ENCODE measurements around the gene GRM7. TPM values are rescaled to one million over a fixed set of nuclear protein-coding genes. Genes with fewer than 3 reads are reported as not detected.

The GRM7 gene
- total RNA-seq, 4 donors from 2014 or later: 0.40 TPM; not detected in 3

DNA sequence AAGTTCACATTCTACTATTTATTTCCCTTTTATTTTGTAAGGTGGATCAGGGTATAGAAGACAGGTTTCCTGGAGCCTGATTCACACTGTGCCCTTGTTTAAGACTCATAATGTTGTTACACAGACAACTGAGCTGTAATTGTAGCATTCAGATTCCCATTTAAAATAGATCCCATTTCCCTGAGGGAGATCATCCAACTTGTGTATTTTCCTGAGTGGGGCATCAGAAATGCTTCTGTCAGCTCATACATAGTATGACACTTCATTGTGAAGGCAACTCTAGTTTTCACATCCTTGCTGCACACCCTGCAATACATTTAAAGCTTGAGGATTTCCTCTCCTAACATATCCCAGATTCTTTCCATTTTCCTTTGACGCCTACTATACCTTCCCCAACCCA, 659.7 kb downstream of the GRM7 start:
- Histone ChIP-seq H3K4me1 (no peaks in the 10 kb centered on the region), H3K27me3 (no peaks in the 10 kb centered on the region), H3K9me3 (no peaks in the 10 kb centered on the region), H3K27ac (no peak overlapping the region), H3K4me3 (no peak overlapping the region), H3K36me3 (no peaks in the 10 kb centered on the region)
- DNase-seq: no peak
- TF ChIP-seq POLR2A (IDR thresholded peaks at IDR 0.05): no peak
- TF ChIP-seq, protein P1, sequence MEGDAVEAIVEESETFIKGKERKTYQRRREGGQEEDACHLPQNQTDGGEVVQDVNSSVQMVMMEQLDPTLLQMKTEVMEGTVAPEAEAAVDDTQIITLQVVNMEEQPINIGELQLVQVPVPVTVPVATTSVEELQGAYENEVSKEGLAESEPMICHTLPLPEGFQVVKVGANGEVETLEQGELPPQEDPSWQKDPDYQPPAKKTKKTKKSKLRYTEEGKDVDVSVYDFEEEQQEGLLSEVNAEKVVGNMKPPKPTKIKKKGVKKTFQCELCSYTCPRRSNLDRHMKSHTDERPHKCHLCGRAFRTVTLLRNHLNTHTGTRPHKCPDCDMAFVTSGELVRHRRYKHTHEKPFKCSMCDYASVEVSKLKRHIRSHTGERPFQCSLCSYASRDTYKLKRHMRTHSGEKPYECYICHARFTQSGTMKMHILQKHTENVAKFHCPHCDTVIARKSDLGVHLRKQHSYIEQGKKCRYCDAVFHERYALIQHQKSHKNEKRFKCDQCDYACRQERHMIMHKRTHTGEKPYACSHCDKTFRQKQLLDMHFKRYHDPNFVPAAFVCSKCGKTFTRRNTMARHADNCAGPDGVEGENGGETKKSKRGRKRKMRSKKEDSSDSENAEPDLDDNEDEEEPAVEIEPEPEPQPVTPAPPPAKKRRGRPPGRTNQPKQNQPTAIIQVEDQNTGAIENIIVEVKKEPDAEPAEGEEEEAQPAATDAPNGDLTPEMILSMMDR (IDR thresholded peaks at IDR 0.05): no peak

DNA sequence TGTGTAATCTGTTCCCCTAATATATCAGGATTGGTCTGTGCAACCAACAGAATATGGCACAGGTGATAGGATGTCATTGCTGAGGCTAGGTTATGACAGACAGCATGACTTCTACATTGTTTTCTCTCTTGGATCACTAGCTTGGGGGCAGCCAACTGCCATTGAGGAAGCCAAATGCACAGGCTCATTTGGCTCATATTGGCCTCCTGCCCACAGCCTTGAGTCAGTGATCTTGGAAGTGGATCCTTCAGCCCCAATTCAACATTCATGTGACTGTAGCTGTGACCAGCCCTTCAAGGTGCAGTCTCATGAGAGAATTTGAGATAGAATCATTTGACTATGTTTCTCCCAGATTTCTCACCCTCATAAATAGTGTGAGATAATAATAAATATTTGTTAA, 675.6 kb downstream of the GRM7 start:
- Histone ChIP-seq H3K4me1 (no peaks in the 10 kb centered on the region), H3K27ac (no peak overlapping the region), H3K4me3 (no peak overlapping the region), H3K9me3 (no peaks in the 10 kb centered on the region), H3K36me3 (no peaks in the 10 kb centered on the region), H3K27me3 (no peaks in the 10 kb centered on the region)
- no peak for TF ChIP-seq POLR2A (IDR thresholded peaks at IDR 0.05)
- TF ChIP-seq, protein P1 (IDR thresholded peaks at IDR 0.05): no peak
- no peak for DNase-seq

- H3K27ac ChIP-seq: no peak overlapping the region
- H3K27me3 ChIP-seq: no peaks in the 10 kb centered on the region
- H3K4me3 ChIP-seq: no peak overlapping the region
- H3K36me3 ChIP-seq: no peaks in the 10 kb centered on the region
- no peaks in the 10 kb centered on the region for H3K4me1 ChIP-seq
- DNase-seq: no peak
- no peak for TF ChIP-seq POLR2A (IDR thresholded peaks at IDR 0.05)
- TF ChIP-seq, protein P1 (IDR thresholded peaks at IDR 0.05): no peak
- H3K9me3 ChIP-seq: no peaks in the 10 kb centered on the region
Measured at GRCh38 chr3:7536921-7537320, 676.0 kb downstream of the GRM7 start.

- no peak for TF ChIP-seq POLR2A (IDR thresholded peaks at IDR 0.05)
- TF ChIP-seq, protein P1 (IDR thresholded peaks at IDR 0.05): no peak
- no peaks in the 10 kb centered on the region for H3K4me1 ChIP-seq
- H3K9me3 ChIP-seq: no peaks in the 10 kb centered on the region
- H3K4me3 ChIP-seq: no peak overlapping the region
- no peaks in the 10 kb centered on the region for H3K36me3 ChIP-seq
- DNase-seq: no peak
- H3K27ac ChIP-seq: no peak overlapping the region
- no peaks in the 10 kb centered on the region for H3K27me3 ChIP-seq
Measured at GRCh38 chr3:7543294-7543880, 682.5 kb downstream of the GRM7 start.

DNA sequence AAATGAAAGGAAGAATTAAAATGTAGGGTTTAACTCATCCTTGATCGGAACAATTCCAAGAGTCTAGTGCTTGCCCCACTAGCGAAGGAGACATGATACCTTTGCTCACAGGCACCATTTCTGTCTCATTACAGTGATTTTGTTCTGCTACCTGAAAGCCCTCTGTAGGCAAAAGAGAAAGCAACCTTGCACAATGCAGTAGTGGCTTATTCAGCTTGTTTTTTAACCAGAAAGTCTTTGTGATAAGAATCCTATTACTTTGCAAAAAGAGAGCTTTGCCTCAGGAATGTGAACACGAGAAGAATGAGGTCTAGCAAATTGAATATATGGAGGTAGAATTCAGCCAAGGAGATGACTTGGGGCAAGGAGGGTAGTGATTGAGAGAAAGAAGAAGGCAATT, 684.4 kb downstream of the GRM7 start:
- no peaks in the 10 kb centered on the region for H3K9me3 ChIP-seq
- no peaks in the 10 kb centered on the region for H3K27me3 ChIP-seq
- no peaks in the 10 kb centered on the region for H3K36me3 ChIP-seq
- no peak overlapping the region for H3K27ac ChIP-seq
- no peaks in the 10 kb centered on the region for H3K4me1 ChIP-seq
- no peak for DNase-seq
- TF ChIP-seq, protein P1 (IDR thresholded peaks at IDR 0.05): no peak
- no peak for TF ChIP-seq POLR2A (IDR thresholded peaks at IDR 0.05)
- H3K4me3 ChIP-seq: no peak overlapping the region

- Histone ChIP-seq H3K27ac (no peak overlapping the region), H3K4me1 (no peaks in the 10 kb centered on the region), H3K9me3 (no peaks in the 10 kb centered on the region), H3K4me3 (no peak overlapping the region), H3K27me3 (no peaks in the 10 kb centered on the region), H3K36me3 (no peaks in the 10 kb centered on the region)
- no peak for DNase-seq
- TF ChIP-seq, protein P1 (IDR thresholded peaks at IDR 0.05): peak in 1 of 6 experiments; percentile 18
- TF ChIP-seq POLR2A (IDR thresholded peaks at IDR 0.05): no peak
Measured at GRCh38 chr3:7546253-7546652, 685.3 kb downstream of the GRM7 start.
